Lower leg skin (tissue), 4 donors: ENCODE data around the gene EXOC6B. TPM values are rescaled to one million over a fixed set of nuclear protein-coding genes. Genes with fewer than 3 reads are reported as not detected.
"Not testable (repeated sequence)": the region's sequence is repeated elsewhere in the genome, so short reads cannot be mapped to it uniquely, and the experiment has no call there.

Experiments
- DNase-seq, 2 donors: peaks; one replicate each; pipeline ENCODE4 v3.0.0-alpha.2; 2019; ENCODE audit warnings: low spot score in 2 of 2
- H3K4me3 ChIP-seq: fragments of 200-600 bp; sonication (generic); 2 replicates; pipeline ENCODE4 v1.5.1; 2017; ENCODE audit warnings: mild to moderate bottlenecking, low read depth; ENCODE audit not compliant: poor library complexity, severe bottlenecking
- CTCF ChIP-seq, 3 donors: fragments of 450-650 bp; IDR thresholded peaks; one replicate each; pipeline ENCODE4 v1.5.1; 2016; ENCODE audit warnings: antibody characterized with exemption in 3 of 3, mild to moderate bottlenecking in 3 of 3, moderate library complexity in 2 of 3
- POLR2A ChIP-seq, 2 donors: fragments of 450-650 bp; IDR thresholded peaks; one replicate each; pipeline ENCODE4 v1.6.1; 2016 to 2017; ENCODE audit warnings: antibody characterized with exemption in 2 of 2, mild to moderate bottlenecking in 1 of 2, moderate library complexity in 1 of 2
- WGBS, 2 donors: methylation state at CpG; one replicate each; pipeline ENCODE4 v1.1.5; 2018; 5-methylcytosine and 5-hydroxymethylcytosine counted together
- intact Hi-C: fragments of 100-400 bp; cut with DNase I; formaldehyde crosslinking; loops from one replicate; pipeline ENCODE4 v1.15.0; 2023; ENCODE audit warnings: low total_unique reads
- total RNA-seq, 4 donors: library from RNA; depleted of rRNA; stranded (reverse); fragments of >200 nt; gene quantifications; one replicate each; pipeline ENCODE4 v1.1.0, GENCODE V29; 2016

EXOC6B gene
- total RNA-seq, 4 donors from 2014 or later, result 85.8 to 164 (median 103) TPM

GRCh38 chr2:72497763-72498162, 328.1 kb downstream of the EXOC6B start:
- DNase-seq, result no peak
- H3K4me3 ChIP-seq, result no peak overlapping the region
- 78 to 85% methylated on average over 2 of the region's 2 CpGs for WGBS, 2 donors
- intact Hi-C loops, result no loop called here
- TF ChIP-seq CTCF (IDR thresholded peaks at IDR 0.05) (no peak), POLR2A (IDR thresholded peaks at IDR 0.05) (no peak)

GRCh38 chr2:72496479-72496878, 329.4 kb downstream of the EXOC6B start:
- H3K4me3 ChIP-seq, result no peak overlapping the region
- no peak for DNase-seq
- TF ChIP-seq CTCF (IDR thresholded peaks at IDR 0.05) (no peak), POLR2A (IDR thresholded peaks at IDR 0.05) (no peak)
- intact Hi-C loops, result no loop called here

GRCh38 chr2:72494392-72494791, 331.4 kb downstream of the EXOC6B start:
- intact Hi-C loops, result no loop called here
- no peak overlapping the region for H3K4me3 ChIP-seq
- no peak for DNase-seq
- TF ChIP-seq CTCF (IDR thresholded peaks at IDR 0.05) (no peak), POLR2A (IDR thresholded peaks at IDR 0.05) (no peak)
- WGBS, 2 donors, result 81 to 86% methylated on average over 1 of the region's 1 CpG

- WGBS, 2 donors, result 91 to 97% methylated on average over 1 of the region's 1 CpG
- intact Hi-C loops, H3K4me3 ChIP-seq, DNase-seq: not testable (repeated sequence)
These were observed 341.2 kb downstream of the EXOC6B start for GRCh38 chr2:72484622-72485021.

GRCh38 chr2:72483346-72483745, 342.5 kb downstream of the EXOC6B start:
- WGBS, 2 donors, result 92% methylated on average over 2 of the region's 2 CpGs
- no peak overlapping the region for H3K4me3 ChIP-seq
- intact Hi-C loops, result no loop called here
- no peak for TF ChIP-seq CTCF (IDR thresholded peaks at IDR 0.05)
- no peak for TF ChIP-seq POLR2A (IDR thresholded peaks at IDR 0.05)
- DNase-seq, result no peak

GRCh38 chr2:72475246-72475645, 350.6 kb downstream of the EXOC6B start:
- DNase-seq, result no peak
- H3K4me3 ChIP-seq, result no peak overlapping the region
- TF ChIP-seq POLR2A (IDR thresholded peaks at IDR 0.05) (no peak), CTCF (IDR thresholded peaks at IDR 0.05) (no peak)
- 89 to 94% methylated on average over 3 of the region's 3 CpGs for WGBS, 2 donors
- intact Hi-C loops, result no loop called here
